Progenitor cell of endocrine pancreas (in vitro differentiated cells): Measurements from ENCODE around the gene C2orf72. TPM values are rescaled to one million over a fixed set of nuclear protein-coding genes. Genes with fewer than 3 reads are reported as not detected.

Source experiments
- DNase-seq: peaks from one replicate; pipeline ENCODE4 v3.0.0; 2021; ENCODE audit warnings: low spot score; ENCODE audit not compliant: unreplicated experiment
- H3K27ac Mint-ChIP-seq: 2 replicates; pipeline ENCODE4 v1.8.0; 2021; ENCODE audit warnings: mild to moderate bottlenecking, moderate library complexity, mixed read lengths
- H3K27me3 Mint-ChIP-seq: 2 replicates; pipeline ENCODE4 v1.8.0; 2021; ENCODE audit warnings: mixed read lengths
- H3K36me3 Mint-ChIP-seq: 2 replicates; pipeline ENCODE4 v1.8.0; 2022; ENCODE audit warnings: mixed read lengths; ENCODE audit not compliant: insufficient read depth
- H3K4me1 Mint-ChIP-seq: 2 replicates; pipeline ENCODE4 v1.8.0; 2021; ENCODE audit warnings: low read depth, mixed read lengths
- H3K4me3 Mint-ChIP-seq: 2 replicates; pipeline ENCODE4 v1.8.0; 2021; ENCODE audit warnings: low read depth, mild to moderate bottlenecking, moderate library complexity, mixed read lengths
- H3K9me3 Mint-ChIP-seq: 2 replicates; pipeline ENCODE4 v1.8.0; 2021; ENCODE audit warnings: low read depth, mixed read lengths
- CTCF ChIP-seq: fragments of 200-600 bp; sonication (generic); IDR thresholded peaks from one replicate; pipeline ENCODE4 v1.5.0; 2021; ENCODE audit warnings: antibody characterized with exemption, mild to moderate bottlenecking; ENCODE audit not compliant: unreplicated experiment
- long read RNA-seq: library from polyadenylated mRNA; unstranded; transcript quantifications from one replicate; pipeline ENCODE4 v2.0.0, GENCODE V29; 2020
- total RNA-seq: library from RNA; stranded (reverse); gene quantifications from 2 replicates; pipeline ENCODE4 v1.2.1, GENCODE V29; 2021

The C2orf72 gene
- 9.7 and 11.1 TPM in 2 replicates for total RNA-seq
- long read RNA-seq, partial matches to known transcripts = 0 of 3 reads
- long read RNA-seq, other reads (novel, unspliced or antisense) = 3 of 3 reads

- H3K27ac Mint-ChIP-seq = peak within 1 kb of the TSS; percentile 82
- no peak for TF ChIP-seq CTCF
- H3K36me3 Mint-ChIP-seq = peaks cover 4% of the 10 kb centered on the region
- H3K9me3 Mint-ChIP-seq = no peaks in the 10 kb centered on the region
- H3K4me1 Mint-ChIP-seq = peaks cover 17% of the 10 kb centered on the region
- peak within 1 kb of the TSS; percentile 69 for H3K4me3 Mint-ChIP-seq
- H3K27me3 Mint-ChIP-seq = peaks cover 42% of the 10 kb centered on the region
- DNase-seq = peak; percentile 29
Measured at GRCh38 chr2:231037202-231037730, at the start of gene C2orf72. TSS of gene C2orf72 (plus strand) at chr2:231037523. CDS start at chr2:231037566, 43 bp downstream.

GRCh38 chr2:230989731-230990130 lies 47.6 kb upstream of the C2orf72 start:
- Mint-ChIP-seq H3K36me3 (no peaks in the 10 kb centered on the region), H3K4me3 (no peak overlapping the region), H3K4me1 (peaks cover 6% of the 10 kb centered on the region), H3K9me3 (no peaks in the 10 kb centered on the region), H3K27me3 (peaks cover 8% of the 10 kb centered on the region), H3K27ac (no peak overlapping the region)
- TF ChIP-seq CTCF = no peak
- no peak for DNase-seq

GRCh38 chr2:230990131-230990898 lies 47.0 kb upstream of the C2orf72 start:
- TF ChIP-seq CTCF = no peak
- H3K36me3 Mint-ChIP-seq = no peaks in the 10 kb centered on the region
- H3K27me3 Mint-ChIP-seq = peaks cover 8% of the 10 kb centered on the region
- H3K4me1 Mint-ChIP-seq = peaks cover 4% of the 10 kb centered on the region
- no peak overlapping the region for H3K4me3 Mint-ChIP-seq
- no peaks in the 10 kb centered on the region for H3K9me3 Mint-ChIP-seq
- no peak for DNase-seq
- H3K27ac Mint-ChIP-seq = no peak overlapping the region

GRCh38 chr2:230990899-230991150 lies 46.5 kb upstream of the C2orf72 start:
- no peaks in the 10 kb centered on the region for H3K36me3 Mint-ChIP-seq

GRCh38 chr2:230991598-230991997 lies 45.7 kb upstream of the C2orf72 start:
- DNase-seq = no peak
- no peaks in the 10 kb centered on the region for H3K9me3 Mint-ChIP-seq
- no peaks in the 10 kb centered on the region for H3K36me3 Mint-ChIP-seq
- peaks cover 1% of the 10 kb centered on the region for H3K4me1 Mint-ChIP-seq
- H3K27ac Mint-ChIP-seq = no peak overlapping the region
- H3K27me3 Mint-ChIP-seq = peaks cover 7% of the 10 kb centered on the region
- no peak for TF ChIP-seq CTCF
- H3K4me3 Mint-ChIP-seq = no peak overlapping the region

More at GRCh38 chr2:230990899-230991150, 46.5 kb upstream of the C2orf72 start:
- Mint-ChIP-seq H3K27me3 (peaks cover 8% of the 10 kb centered on the region), H3K4me1 (peaks cover 3% of the 10 kb centered on the region), H3K9me3 (no peaks in the 10 kb centered on the region), H3K4me3 (no peak overlapping the region), H3K27ac (no peak overlapping the region)
- DNase-seq = no peak
- TF ChIP-seq CTCF = no peak
